ENCODE data around the gene HMGCR. TPM values are rescaled to one million over a fixed set of nuclear protein-coding genes. Genes with fewer than 3 reads are reported as not detected.

The HMGCR gene
- total and polyA plus RNA-seq, 2 of the 8 experiments (the other 6 are each of a cell fraction or from before 2014, with no cell fraction given): 45.8 to 199 TPM

DNA sequence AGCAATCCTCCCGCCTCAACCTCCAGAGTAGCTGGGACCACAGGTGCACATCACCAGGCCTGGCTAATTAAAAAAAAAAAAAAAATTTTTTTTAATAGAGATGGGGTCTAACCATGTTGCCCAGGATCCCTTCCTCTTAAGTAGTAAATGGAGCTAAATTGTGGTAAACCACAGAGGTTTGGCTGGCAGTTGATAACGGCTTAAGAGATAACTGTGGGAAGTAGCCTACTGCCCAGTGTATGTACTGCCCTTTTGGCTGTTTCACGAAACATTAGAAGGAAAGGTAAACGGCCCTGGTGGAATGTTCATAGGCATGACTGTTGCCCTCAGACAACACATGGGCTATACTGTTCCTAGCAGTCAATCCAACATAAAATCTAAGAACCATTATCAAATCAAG lies 44.4 kb downstream of the HMGCR start (continued):
- TF ChIP-seq ZNF274 (IDR thresholded peaks at IDR 0.05; ENCODE audit: borderline replicate concordance, extremely low read depth, low read length): no peak
- TF ChIP-seq RBBP5 (IDR thresholded peaks at IDR 0.05; ENCODE audit: borderline replicate concordance, low read depth, low read length): no peak
- no peak for TF ChIP-seq TAF7 (optimal IDR thresholded peaks at IDR 0.05; ENCODE audit: borderline replicate concordance, low read depth, low read length)
- TF ChIP-seq SIN3A (conservative IDR thresholded peaks at IDR 0.05 in 1 of 2, IDR thresholded peaks at IDR 0.05 in 1 of 2; ENCODE audit: low read depth in 1 of 2, low read length in 2 of 2): no peak
- no peak for TF ChIP-seq POU5F1 (IDR thresholded peaks at IDR 0.05; ENCODE audit: low read depth, low read length)
- TF ChIP-seq GTF2F1 (IDR thresholded peaks at IDR 0.05; ENCODE audit: borderline replicate concordance, low read depth, low read length): no peak
